ENCODE data around the gene KAT2A.
"Not testable (repeated sequence)": the region's sequence is repeated elsewhere in the genome, so short reads cannot be mapped to it uniquely, and the experiment has no call there.

The KAT2A gene

DNA sequence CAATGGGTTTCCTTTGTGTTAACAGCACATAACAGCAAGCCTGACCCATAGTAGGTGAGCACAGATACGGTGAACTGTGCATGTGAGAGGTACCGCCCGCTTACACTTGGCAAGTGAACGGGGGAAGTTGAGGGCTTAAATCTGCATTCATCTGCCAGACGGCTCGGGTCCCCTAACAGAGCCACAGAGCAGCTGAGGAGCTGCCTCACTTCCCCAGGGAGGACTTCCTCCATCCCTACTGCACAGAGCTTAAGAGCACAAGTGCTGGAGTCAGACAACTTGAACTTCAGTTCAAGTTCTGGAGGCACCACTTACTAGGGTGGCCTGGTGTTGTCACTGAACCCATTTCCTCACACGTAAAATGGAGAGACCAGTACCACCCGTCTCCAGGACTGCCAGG is 20.2 kb upstream of the KAT2A start:
- Mint-ChIP-seq H3K27me3 (no peaks in the 10 kb centered on the region), H3K4me1 (peaks cover 41% of the 10 kb centered on the region), H3K4me3 (no peak overlapping the region), H3K27ac (no peak overlapping the region), H3K9me3 (no peaks in the 10 kb centered on the region)
- DNase-seq (no peak), ATAC-seq (no peak)

- H3K27me3 Mint-ChIP-seq, ATAC-seq, H3K4me3 Mint-ChIP-seq, H3K9me3 Mint-ChIP-seq, DNase-seq, H3K27ac Mint-ChIP-seq: not testable (repeated sequence)
- H3K4me1 Mint-ChIP-seq = peaks cover 48% of the 10 kb centered on the region
These were observed 19.5 kb upstream of the KAT2A start for GRCh38 chr17:42140690-42141089.

GRCh38 chr17:42138749-42139492 is 17.8 kb upstream of the KAT2A start:
- DNase-seq (no peak), ATAC-seq (no peak)
- Mint-ChIP-seq H3K27me3 (no peaks in the 10 kb centered on the region), H3K27ac (no peak overlapping the region), H3K9me3 (no peaks in the 10 kb centered on the region), H3K4me3 (no peak overlapping the region), H3K4me1 (peaks cover 55% of the 10 kb centered on the region)

GRCh38 chr17:42136654-42137051 is 15.5 kb upstream of the KAT2A start:
- Mint-ChIP-seq H3K27me3 (no peaks in the 10 kb centered on the region), H3K4me1 (peaks cover 65% of the 10 kb centered on the region), H3K9me3 (no peaks in the 10 kb centered on the region), H3K4me3 (peak overlapping the region in 1 of 2 donors; percentile 26), H3K27ac (peak overlapping the region in 1 of 2 donors; percentile 48)
- ATAC-seq (no peak), DNase-seq (no peak)

DNA sequence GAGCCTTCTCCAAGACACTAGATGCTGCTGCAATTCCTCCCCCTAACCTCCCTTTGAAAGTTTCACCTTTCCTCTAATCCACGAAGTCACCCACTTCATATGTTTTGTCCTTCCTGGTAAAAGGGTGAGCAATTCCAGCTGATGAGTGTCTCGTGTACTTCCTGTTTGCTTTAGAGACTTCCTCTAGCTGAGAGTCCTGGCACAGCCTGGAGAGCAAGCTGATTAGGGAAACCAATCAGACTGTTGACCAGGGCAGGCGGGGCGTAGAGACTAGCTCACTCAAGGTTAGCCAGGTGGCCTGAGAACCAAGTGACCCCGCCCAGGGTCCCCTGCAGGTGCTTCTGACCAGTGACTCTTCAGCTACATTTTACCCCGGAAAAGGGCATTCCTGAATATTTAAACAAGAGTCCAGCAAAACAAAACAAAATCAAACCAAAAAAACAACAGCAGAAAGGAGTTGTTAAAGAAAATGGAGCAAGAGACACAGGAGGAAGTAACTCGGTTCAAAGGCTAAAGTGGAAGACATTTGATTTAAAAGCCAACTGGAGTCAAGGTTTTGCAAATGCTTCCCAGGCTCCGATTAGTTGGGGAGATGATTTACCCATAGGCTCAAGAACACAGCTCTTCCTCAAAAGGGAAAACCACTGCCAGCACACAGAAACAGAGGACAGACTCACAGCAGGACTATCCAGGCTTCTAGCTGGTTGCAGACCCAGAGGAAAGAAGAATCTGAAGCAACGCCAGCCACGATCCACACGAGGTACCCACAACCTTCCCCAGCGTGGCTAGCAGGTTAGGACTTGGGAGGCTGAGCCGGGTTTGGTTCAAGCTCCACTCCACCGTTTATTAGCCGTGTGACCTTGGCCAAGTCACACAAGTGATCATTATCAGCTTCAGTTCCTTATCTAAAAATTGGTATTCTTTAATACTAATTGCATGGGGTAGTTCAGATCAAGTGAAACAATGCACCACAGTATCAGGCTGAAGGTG is 14.8 kb upstream of the KAT2A start:
- H3K4me3 Mint-ChIP-seq = no peak overlapping the region
- ATAC-seq (no peak), DNase-seq (no peak)
- H3K4me1 Mint-ChIP-seq = peaks cover 65% of the 10 kb centered on the region
- no peaks in the 10 kb centered on the region for H3K9me3 Mint-ChIP-seq
- H3K27ac Mint-ChIP-seq = peak overlapping the region in 1 of 2 donors; percentile 75
- no peaks in the 10 kb centered on the region for H3K27me3 Mint-ChIP-seq

- Mint-ChIP-seq H3K9me3 (no peaks in the 10 kb centered on the region), H3K27me3 (no peaks in the 10 kb centered on the region), H3K27ac (peak overlapping the region in 1 of 2 donors; percentile 75), H3K4me1 (peaks cover 70% of the 10 kb centered on the region), H3K4me3 (no peak overlapping the region)
- DNase-seq = no peak
- ATAC-seq = no peak
These were observed 14.0 kb upstream of the KAT2A start for GRCh38 chr17:42135151-42135550.

DNA sequence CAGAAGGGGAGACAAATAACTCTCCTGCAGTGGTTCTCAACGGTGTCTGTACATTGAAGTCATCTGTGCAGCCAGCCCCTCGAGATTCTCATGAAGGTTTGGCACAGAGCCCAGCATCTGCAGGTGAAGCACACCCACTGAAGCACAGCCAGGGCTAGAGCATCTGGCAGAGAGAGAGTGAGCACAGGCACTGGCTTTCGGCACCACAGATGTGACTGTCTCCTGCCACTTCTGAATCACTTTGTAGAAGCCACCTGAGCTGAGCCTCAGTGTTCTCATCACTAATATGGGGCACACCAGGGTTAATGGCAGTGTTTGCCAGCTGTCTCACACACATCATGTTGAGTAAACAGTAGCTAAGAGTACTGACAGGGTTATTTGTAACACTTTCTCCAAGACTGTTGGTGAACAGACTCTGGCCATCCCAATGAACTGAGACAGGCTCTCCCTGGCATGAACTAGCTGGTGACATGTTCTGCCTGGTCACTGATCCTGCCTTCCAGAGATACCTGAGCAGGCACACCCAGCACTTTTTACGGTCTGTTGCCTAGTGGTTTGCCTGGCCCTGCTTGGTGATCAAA is 12.4 kb upstream of the KAT2A start:
- DNase-seq = no peak
- Mint-ChIP-seq H3K4me3 (peak overlapping the region in 1 of 2 donors; percentile 36), H3K4me1 (peaks cover 66% of the 10 kb centered on the region), H3K27me3 (no peaks in the 10 kb centered on the region), H3K27ac (no peak overlapping the region), H3K9me3 (no peaks in the 10 kb centered on the region)
- ATAC-seq = peak; percentile 75

DNA sequence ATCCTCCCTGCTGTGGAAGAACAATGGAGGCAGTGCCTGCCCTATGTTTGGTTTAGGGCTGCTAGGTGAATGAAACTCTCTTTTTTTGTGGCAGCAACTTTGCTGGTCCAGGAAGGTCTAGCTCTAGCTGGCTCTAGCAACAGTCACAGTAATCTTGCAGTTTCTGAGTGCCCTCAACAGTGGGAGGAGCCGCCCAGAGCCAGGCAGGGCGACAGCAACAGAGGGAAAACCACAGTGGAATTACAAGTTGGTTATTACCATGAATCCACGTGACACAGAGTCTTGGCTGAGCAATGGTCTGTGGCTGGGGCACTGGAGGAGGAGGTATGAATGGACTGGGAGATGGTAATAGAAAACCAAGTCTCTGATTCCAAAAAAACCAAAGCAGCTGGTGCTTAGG is 11.8 kb upstream of the KAT2A start:
- Mint-ChIP-seq H3K27ac (peak overlapping the region; percentile 68 to 88), H3K27me3 (no peaks in the 10 kb centered on the region), H3K4me3 (peak overlapping the region; percentile 23 to 36), H3K4me1 (peaks cover 67% of the 10 kb centered on the region), H3K9me3 (no peaks in the 10 kb centered on the region)
- DNase-seq (peak in 1 of 2 donors; percentile 52), ATAC-seq (peak; percentile 86)

- peaks cover 62% of the 10 kb centered on the region for H3K4me1 Mint-ChIP-seq
- peak overlapping the region in 1 of 2 donors; percentile 88 for H3K27ac Mint-ChIP-seq
- no peak for ATAC-seq
- no peak overlapping the region for H3K4me3 Mint-ChIP-seq
- no peaks in the 10 kb centered on the region for H3K9me3 Mint-ChIP-seq
- no peaks in the 10 kb centered on the region for H3K27me3 Mint-ChIP-seq
- no peak for DNase-seq
These were observed 10.8 kb upstream of the KAT2A start for GRCh38 chr17:42131981-42132432.

DNA sequence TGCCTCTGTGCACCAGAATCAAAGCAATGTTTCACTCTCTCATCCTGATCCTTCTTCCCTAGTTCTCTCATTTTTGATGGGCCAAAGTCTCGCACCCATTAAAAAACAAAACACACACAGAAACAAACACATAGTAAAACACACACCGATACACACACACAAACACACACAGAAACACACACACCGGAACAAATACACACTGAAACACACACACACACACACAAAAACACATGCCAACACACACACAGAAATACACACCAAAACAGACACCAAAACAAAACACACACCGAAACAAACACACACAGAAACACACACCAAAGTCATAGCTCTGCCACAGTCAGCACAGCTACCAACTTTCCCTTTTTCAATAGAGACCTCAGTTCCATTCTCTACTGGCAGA is 10.1 kb upstream of the KAT2A start:
- no peaks in the 10 kb centered on the region for H3K9me3 Mint-ChIP-seq
- DNase-seq (no peak), ATAC-seq (no peak)
- H3K27ac Mint-ChIP-seq = peak overlapping the region in 1 of 2 donors; percentile 24
- no peaks in the 10 kb centered on the region for H3K27me3 Mint-ChIP-seq
- H3K4me3 Mint-ChIP-seq = no peak overlapping the region
- H3K4me1 Mint-ChIP-seq = peaks cover 55% of the 10 kb centered on the region

- no peak overlapping the region for H3K4me3 Mint-ChIP-seq
- no peak for DNase-seq
- H3K4me1 Mint-ChIP-seq = peaks cover 46% of the 10 kb centered on the region
- no peaks in the 10 kb centered on the region for H3K27me3 Mint-ChIP-seq
- H3K9me3 Mint-ChIP-seq = no peaks in the 10 kb centered on the region
- no peak for ATAC-seq
- H3K27ac Mint-ChIP-seq = peak overlapping the region in 1 of 2 donors; percentile 91
These were observed 9.3 kb upstream of the KAT2A start for GRCh38 chr17:42130310-42130936.

GRCh38 chr17:42129109-42129837 is 8.1 kb upstream of the KAT2A start:
- Mint-ChIP-seq H3K27me3 (no peaks in the 10 kb centered on the region), H3K4me1 (peaks cover 44% of the 10 kb centered on the region), H3K27ac (peak overlapping the region; percentile 70 to 84), H3K9me3 (no peaks in the 10 kb centered on the region), H3K4me3 (no peak overlapping the region)
- ATAC-seq (no peak), DNase-seq (no peak)

DNA sequence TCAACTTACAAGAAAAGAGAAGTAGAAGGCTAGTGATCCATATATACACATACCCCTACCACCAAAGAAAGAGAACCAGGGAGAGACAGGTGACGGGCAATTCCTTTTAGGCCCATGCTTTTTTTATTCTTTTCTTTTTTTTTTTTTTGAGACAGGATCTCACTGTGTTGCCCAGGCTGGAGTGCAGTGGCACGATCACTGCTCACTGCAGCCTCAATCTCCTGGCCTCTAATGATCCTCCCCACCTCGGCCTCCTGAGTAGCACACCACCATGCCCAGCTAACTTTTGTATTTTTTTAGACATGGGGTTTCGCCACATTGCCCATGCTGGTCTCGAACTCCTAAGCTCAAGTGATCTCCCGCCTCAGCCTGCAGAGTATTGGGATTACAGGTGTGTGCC is 6.2 kb upstream of the KAT2A start:
- Mint-ChIP-seq H3K27ac (peak overlapping the region in 1 of 2 donors; percentile 34), H3K4me3 (no peak overlapping the region), H3K27me3 (no peaks in the 10 kb centered on the region), H3K4me1 (peaks cover 27% of the 10 kb centered on the region), H3K9me3 (no peaks in the 10 kb centered on the region)
- ATAC-seq = no peak
- no peak for DNase-seq

- peak overlapping the region; percentile 16 to 74 for H3K27ac Mint-ChIP-seq
- no peaks in the 10 kb centered on the region for H3K27me3 Mint-ChIP-seq
- DNase-seq (no peak), ATAC-seq (no peak)
- H3K4me3 Mint-ChIP-seq = no peak overlapping the region
- peaks cover 21% of the 10 kb centered on the region for H3K4me1 Mint-ChIP-seq
- no peaks in the 10 kb centered on the region for H3K9me3 Mint-ChIP-seq
These were observed 5.7 kb upstream of the KAT2A start for GRCh38 chr17:42126836-42127235.

GRCh38 chr17:42125565-42125964 is 4.4 kb upstream of the KAT2A start:
- no peaks in the 10 kb centered on the region for H3K27me3 Mint-ChIP-seq
- ATAC-seq (no peak), DNase-seq (no peak)
- no peak overlapping the region for H3K27ac Mint-ChIP-seq
- H3K4me3 Mint-ChIP-seq = no peak overlapping the region
- H3K4me1 Mint-ChIP-seq = peaks cover 24% of the 10 kb centered on the region
- no peaks in the 10 kb centered on the region for H3K9me3 Mint-ChIP-seq
